Peyer's patch (tissue), 4 donors: ENCODE results near the gene CD9.

Experiments used
- POLR2A ChIP-seq, 2 donors: fragments of 450-650 bp; IDR thresholded peaks; one replicate each; pipeline ENCODE4 v1.5.1; 2017; ENCODE audit warnings: antibody characterized with exemption in 2 of 2, mild to moderate bottlenecking in 2 of 2, moderate library complexity in 2 of 2
- TF ChIP-seq, protein P1 (sequence below), 6 experiments: fragments of 450-650 bp in 4 of 6; fragments of 200-600 bp in 2 of 6; sonication (generic) in 1 of 6; IDR thresholded peaks; one replicate each; pipeline ENCODE4 v1.5.1; 2017 to 2019; ENCODE audit warnings: antibody characterized with exemption in 6 of 6, mild to moderate bottlenecking in 3 of 6, moderate library complexity in 1 of 6

GRCh38 chr12:6219980-6220379 lies 19.8 kb downstream of the CD9 start:
- TF ChIP-seq, protein P1, sequence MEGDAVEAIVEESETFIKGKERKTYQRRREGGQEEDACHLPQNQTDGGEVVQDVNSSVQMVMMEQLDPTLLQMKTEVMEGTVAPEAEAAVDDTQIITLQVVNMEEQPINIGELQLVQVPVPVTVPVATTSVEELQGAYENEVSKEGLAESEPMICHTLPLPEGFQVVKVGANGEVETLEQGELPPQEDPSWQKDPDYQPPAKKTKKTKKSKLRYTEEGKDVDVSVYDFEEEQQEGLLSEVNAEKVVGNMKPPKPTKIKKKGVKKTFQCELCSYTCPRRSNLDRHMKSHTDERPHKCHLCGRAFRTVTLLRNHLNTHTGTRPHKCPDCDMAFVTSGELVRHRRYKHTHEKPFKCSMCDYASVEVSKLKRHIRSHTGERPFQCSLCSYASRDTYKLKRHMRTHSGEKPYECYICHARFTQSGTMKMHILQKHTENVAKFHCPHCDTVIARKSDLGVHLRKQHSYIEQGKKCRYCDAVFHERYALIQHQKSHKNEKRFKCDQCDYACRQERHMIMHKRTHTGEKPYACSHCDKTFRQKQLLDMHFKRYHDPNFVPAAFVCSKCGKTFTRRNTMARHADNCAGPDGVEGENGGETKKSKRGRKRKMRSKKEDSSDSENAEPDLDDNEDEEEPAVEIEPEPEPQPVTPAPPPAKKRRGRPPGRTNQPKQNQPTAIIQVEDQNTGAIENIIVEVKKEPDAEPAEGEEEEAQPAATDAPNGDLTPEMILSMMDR (IDR thresholded peaks at IDR 0.05), result no peak
- TF ChIP-seq POLR2A (IDR thresholded peaks at IDR 0.05), result no peak
